ENCODE data around the gene MTHFSD.
"Not testable (repeated sequence)": the region's sequence is repeated elsewhere in the genome, so short reads cannot be mapped to it uniquely, and the experiment has no call there.

Gene MTHFSD, protein sequence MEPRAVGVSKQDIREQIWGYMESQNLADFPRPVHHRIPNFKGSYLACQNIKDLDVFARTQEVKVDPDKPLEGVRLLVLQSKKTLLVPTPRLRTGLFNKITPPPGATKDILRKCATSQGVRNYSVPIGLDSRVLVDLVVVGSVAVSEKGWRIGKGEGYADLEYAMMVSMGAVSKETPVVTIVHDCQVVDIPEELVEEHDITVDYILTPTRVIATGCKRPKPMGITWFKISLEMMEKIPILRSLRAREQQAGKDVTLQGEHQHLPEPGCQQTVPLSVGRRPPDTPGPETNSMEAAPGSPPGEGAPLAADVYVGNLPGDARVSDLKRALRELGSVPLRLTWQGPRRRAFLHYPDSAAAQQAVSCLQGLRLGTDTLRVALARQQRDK

DNA sequence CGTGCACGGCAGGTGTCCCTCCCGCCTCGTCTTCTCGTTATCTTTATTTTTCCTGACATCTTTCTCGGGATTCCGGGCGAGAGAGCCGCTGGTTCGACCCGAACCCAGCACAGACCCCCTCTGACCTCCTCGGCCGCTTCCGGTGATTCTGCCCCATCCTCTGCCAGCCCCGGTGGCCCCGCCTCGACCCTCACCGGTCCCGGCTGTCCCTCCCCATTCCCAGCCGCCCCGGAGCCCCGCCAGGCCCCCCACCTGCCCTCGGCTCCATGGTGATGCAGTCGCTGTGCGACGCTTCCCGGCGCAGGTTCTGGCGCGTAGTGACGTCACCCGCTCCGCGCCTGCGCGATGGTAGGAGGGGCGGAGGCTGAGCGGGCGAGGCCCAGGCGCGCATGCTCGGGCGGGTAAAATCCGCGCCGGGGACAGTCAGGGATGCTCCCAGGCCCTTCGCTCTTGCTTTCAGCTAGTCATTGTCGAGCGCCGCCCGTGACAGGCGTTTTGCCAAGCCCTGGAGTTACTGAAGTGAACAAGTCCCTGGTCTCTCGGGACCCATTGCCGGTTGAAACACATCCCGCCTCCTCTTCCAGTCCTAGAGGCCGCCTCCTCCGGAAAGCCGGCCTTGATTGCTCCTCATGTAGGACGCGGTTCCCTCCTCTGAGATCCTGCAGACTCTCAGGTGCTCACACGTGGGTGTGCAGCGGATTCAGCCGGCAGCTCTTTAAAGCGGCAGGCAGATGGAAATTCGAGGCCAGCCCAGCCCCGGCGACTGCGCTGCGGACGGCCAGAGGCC lies at the start of gene MTHFSD:
Gene MTHFSD, minus strand, starts transcription at position 319 of the 787 bp plus-strand sequence. Its CDS starts 51 bp downstream, at position 268.
- peak; percentile 93 to 97 for DNase-seq

DNA sequence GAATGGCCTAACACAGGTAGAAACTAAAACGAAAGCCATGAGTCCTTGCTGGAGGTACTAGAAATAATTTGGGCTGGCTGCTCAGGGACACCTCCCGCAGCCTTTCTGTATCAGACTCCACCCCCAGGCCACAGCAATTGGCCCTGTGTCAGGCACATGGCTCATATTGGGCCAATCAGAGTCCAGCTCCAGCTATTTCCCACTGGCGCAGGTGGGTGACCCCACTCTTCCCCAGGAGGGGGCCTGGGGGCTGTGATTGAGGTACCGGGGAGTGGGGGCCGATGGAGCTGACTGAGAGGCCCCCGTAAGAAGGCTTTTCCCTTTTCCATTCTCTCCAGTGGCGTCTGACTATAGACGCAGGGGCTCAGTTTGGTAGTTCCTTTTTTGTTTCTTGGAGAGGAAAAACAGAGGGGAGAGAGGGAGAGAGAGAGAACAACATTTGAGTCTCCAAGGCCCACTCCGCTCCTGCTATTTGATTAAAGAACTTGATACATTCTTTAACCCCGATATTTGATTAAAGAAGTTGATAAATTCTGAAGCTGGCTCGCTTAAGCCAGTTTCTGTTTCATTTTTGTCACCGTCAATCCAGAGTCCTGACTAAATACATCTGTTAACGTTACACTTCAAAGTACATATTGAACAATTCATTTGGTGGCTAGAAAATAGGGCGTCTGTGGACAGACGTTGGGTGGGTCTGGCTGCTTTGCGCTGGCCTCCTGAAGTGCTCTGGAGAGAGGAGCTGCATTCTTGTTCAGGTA lies 49.6 kb upstream of the MTHFSD start:
- peak; percentile 34 to 44 for DNase-seq

DNA sequence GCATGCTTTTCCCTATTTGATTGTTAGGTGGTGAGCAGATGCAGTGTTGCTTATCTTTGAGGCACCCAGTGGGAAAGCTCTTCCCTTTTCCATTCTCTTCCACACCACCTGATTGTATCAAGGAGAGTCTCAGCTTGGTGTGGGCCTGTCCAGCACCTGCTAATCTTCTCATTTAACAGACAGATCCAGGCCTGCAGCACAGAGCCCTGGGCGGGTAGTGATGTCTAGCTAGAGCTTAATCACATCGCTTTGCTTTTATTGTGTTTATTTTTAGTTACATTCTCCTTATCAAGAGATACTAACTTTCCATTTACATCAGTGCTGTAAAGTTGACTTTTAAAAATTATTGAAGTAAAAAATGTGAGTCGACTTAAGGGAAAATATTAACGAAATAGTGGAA lies 47.5 kb upstream of the MTHFSD start:
- no peak for DNase-seq

DNA sequence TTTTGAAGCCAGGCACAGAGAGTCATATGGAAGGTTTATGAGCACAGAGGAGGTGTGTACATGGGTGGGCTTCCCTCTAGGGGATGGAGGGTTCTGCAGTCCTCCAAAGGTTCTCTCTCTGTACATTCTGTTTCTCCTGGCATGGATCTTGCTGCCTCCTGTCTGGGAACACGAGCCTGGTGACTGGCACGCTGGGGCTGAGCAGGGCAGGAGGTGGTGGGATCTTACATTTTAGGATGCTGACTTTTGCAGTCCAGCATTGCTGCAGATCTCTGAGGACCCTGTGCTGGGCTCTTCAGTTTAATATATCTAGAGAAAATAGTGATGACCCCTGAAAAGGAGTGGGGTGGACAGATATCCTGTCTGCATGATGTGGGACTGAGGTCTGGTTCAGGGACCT lies 46.3 kb upstream of the MTHFSD start:
- no peak for DNase-seq

DNA sequence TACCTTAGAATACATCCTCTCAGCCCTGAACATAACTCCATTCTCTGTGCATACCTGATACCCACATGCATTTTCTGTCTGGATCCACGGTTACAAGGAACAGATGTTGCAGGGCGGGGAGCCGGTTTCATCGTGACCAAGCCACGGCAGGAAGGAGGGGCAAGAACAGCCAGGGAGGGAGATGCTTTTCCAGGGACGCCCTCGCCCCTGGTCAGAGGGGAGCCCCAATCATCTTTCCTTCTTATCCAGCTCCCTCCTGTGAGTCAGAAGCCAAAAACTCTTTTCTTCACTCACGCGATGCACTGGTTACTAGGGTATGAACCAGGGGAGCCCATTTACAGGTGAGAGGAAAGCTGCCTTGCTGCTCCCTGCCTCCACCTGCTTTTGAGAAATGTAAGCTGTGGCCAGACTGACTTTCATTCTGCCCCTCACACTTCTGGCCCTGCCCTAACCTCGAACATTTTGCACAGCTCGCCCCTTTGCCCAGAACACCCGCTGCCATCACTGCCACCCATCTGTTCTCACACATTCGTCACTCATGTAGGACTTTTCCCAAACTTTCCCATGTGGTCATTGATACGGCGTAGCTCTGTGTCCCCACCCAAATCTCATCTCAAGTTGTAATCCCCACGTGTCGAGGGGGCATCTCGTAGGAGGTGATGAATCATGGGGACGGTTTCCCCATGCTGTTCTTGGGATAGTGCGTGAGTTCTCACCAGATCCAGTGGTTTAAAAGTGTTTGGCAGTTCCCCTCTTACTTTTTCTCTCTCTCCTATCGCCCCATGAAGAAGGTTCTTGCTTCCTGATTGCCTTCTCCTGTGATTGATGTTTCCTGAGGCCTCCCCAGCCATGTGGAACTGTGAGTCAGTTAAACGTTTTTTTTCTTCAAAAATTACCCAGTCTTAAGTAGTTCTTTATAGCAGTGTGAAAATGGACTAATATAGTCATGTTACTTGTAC lies 43.9 kb upstream of the MTHFSD start:
- no peak for DNase-seq

DNA sequence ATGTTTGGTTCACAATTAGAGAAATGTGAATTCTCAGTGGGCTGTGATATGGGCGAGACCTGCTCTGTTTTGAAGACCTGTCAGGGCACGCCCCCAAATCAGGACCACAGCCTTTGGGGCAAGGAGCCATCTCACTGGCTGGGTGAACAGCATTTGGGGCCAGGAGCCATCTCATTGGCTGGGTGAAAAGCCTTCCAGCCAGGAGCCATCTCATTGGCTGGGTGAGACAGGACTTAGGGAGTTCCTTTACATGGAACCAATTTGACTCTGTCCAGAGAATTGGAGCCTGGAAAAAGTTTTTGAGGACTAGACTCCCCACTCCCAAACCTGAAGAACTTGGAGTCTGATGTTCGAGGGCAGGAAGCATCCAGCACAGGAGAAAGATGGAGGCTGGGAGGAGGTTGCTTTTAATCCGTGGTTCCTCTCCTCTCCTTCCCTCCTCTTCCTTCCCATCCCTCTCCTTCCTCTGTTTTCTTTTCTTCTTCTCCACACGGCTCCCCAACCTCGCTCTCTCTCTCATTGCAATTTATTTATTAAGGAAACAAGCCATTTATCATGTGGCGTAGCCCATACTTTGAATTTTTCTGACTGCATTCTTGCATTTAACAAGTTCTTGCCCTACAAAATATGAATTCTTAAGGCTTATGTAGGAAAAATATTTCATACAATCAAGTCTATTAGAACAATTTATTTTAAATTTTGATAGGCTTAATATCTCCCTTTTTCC lies 43.0 kb upstream of the MTHFSD start:
- no peak for DNase-seq

DNA sequence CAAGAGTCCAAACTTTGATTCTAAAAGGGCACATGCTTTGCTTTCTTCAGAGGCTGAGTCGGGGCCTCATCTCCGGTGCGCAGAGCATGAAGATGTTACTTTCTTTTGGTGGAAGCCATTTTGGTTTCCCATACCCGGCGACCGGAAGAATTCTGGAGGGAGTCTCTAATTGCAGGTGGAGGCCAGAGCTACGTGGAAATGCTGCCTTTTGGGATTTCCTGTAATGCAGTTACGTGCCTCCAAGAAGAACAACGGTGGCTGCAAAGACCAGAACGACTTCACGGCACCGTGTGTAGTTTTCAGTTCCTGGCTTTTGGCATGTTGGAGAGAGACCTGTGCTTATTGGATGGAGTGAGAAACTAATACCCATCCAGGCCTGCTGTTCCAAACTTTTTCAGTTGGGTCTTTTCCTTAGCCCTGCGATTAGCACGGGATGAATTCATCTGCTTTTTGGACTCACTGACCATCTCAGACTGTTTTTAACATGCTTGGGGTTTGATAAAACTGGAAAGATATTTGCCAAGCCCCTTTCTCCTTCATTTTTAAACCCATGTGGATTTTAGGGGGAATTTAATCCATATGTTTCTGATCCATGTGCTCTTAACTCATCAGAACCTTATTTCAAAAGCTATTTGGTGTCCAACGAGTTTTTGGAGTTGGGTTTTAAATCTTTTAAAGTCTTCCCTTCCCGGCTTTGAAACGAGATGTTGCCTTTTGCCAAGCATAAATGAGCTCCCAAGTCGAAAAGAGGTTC lies 42.3 kb upstream of the MTHFSD start:
- no peak for DNase-seq

DNA sequence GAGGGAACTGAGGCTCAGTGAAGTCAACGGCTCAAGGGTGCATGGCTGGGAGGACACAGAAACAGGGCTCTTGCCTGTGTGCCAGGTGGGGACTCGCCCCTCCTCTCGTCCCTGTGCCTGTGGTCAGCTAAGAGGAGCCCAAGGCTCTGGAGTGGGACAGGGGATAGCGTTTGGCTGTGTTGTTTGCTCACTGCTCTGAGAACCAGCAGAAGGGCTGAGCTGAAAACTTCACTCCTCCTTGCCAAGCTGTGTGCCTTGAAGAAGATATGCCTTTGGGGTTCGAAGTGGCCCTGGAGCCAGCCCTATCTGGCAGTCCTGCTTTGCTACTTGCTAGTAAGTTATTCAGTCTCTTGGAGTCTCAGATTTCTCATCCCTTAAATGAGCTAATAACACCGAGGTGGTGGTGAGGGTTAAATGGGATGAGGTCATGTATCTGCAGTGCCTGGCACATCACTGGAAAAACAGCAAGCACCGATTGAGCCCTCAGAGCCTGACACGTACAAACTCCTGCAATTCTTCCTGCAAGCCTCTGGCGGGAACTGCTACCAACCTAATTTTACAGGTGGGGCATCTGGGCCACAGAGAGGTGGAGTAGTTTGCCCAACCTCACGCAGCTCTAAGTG lies 41.1 kb upstream of the MTHFSD start:
- DNase-seq: no peak

DNA sequence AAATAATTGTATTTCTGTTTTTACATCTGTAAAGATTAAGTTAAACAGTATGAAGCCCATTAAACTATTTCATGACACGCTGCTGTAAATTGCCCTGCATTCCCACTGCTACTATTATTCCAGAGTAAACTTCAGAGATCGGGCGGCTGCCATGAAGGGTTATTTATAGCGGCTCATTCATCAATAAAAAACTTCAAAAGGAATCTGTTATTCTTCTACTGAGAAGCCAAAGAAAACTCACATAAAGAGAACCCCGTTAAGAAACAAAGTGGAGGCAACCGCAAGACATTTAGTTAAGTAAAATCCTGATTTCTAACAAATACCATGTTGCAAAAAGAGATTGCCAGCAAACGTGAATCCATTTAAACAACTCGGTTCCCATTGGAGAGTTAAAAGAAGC lies 39.7 kb upstream of the MTHFSD start:
- DNase-seq: no peak

DNA sequence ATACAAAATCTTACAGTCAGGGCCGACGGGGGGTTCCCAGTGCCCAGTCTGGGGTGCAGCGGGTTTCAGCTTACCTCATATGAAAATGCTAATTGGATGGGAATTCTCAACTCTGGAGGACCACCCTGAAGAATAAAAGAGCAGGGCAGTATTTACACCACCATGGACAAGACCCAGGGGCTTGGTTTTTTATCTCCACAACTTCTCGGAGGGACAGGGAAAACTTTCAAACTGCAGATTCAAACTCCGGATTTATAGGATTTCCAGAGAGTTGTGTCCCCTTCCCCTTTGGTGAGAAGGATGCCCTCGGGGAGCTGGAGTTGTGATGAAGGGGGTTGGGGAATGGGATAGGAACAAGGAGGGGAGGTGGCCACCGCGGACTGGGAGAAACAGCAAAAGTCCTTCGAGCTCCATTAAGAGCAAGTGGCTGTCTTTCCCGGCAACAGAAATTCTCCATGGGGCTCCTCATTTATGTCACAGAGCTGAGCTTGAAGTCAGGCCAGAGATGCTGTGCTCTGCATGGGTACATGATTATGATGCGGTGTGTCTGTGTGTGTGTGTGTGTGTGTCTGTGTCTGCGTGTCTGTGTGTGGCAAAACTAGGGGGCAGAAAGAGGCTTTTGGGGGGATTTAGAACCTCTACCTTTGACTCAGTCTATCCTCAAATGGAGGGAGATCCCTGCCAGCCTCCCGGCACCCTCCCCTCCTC lies 39.0 kb upstream of the MTHFSD start:
- no peak for DNase-seq

DNA sequence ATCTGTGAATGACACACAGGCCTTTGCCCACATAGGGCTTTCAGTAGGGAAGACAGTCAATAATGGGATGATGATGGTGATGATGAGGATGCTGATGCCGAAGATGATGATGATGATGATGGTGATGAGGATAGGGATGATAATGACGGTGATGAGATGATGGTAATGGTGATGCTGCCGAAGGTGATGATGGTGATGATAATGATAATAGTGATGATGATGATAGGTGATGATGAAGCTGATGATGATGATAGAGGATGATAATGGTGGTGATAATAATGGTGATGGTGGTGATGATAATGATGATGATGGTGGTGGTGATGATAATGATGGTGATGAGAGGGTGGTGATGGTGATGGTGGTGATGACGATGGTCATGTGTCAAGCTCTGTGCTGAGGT lies 36.2 kb upstream of the MTHFSD start:
- DNase-seq: no peak

DNA sequence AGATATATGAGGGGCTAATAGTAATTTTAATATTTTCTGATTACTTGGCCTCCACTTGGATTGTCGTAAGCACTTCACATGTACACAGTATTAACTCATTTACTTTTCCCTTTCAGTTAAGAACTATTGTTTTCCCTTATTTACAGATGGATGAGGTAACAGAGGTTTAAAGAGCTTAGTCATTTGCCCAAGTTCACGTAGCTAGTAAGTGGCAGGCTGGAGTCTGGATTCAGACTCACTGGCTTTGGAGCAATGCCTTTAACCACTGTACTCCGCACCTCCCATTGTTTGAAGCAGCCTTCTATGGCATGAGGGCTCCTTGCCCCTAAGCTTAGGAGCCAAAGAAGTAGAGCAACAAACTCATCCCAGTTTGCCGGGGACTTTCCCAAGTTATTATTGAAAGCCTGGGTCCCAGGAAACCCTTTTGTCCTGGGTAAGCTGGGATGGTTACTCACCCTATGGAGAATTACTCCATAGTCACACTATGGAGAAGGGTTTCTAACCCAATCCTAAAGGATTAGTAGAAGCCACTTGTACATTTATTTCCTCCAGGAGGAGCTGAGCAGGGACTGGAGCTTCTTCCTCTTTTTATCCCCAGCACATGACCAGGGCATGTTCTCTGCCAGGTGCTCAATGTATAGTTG lies 35.6 kb upstream of the MTHFSD start:
- DNase-seq: no peak

DNA sequence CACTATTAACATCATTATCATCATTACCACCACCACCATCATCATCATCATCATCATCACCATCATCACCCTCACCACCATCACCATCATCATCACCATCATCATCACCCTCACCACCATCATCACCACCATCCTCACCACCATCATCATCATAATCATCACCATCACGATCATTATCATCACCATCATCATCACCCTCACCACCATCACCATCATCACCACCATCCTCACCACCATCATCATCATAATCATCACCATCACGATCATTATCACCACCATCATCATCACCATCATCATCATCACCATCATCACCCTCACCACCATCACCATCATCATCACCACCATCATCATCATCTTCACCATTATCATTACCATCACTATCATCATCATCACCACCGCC lies 32.9 kb upstream of the MTHFSD start:
- DNase-seq: not testable (repeated sequence)

DNA sequence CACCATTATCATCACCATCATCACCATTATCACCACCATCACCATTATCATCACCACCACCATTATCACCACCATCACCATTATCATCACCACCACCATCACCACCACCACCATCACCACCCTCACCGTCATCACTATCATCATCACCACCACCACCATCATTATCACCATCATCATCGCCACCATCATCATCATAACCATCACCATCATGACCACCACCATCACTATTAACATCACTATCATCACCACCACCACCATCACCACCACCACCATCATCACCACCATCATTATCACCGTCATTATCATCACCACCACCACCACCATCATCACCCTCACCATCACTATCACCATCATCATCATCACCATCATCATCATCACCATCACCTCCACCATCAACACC lies 32.5 kb upstream of the MTHFSD start:
- no peak for DNase-seq

DNA sequence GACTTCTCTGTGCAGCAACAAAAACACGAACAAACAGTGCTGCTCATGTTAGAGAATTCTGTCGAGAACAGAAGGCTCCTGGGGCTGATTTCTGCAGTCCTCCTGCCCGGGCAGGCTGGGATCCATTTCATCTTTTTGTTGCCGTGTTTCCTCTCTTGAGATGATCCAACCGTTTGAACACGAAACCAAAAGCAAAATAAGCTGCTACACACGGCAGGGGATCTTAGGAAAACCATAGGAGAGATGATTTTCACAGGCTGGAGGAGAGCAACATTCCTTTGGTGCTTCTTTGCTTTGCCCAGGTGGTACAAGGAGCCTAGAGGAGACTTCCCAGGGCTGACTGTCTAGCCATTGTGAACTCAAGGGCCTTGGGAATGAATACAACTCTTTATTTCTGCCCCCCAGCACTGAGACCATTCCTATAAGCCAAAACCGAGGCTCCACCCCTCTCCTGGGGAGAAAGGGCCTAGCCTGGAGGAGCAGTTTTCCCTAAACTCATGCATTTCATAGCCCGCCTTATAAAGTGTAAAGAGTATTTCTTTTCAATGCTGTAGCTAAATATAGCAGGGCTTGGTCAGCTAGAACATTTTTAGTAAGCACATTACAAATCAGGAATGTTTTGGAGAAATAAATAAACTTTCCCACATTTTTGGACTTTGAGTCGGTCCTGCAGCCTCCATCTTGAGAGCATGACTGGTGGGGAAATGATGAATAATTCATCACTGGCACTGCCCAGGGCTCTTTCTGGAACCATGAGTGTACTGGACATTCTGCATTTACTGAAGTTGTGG lies 31.0 kb upstream of the MTHFSD start:
- DNase-seq: no peak

DNA sequence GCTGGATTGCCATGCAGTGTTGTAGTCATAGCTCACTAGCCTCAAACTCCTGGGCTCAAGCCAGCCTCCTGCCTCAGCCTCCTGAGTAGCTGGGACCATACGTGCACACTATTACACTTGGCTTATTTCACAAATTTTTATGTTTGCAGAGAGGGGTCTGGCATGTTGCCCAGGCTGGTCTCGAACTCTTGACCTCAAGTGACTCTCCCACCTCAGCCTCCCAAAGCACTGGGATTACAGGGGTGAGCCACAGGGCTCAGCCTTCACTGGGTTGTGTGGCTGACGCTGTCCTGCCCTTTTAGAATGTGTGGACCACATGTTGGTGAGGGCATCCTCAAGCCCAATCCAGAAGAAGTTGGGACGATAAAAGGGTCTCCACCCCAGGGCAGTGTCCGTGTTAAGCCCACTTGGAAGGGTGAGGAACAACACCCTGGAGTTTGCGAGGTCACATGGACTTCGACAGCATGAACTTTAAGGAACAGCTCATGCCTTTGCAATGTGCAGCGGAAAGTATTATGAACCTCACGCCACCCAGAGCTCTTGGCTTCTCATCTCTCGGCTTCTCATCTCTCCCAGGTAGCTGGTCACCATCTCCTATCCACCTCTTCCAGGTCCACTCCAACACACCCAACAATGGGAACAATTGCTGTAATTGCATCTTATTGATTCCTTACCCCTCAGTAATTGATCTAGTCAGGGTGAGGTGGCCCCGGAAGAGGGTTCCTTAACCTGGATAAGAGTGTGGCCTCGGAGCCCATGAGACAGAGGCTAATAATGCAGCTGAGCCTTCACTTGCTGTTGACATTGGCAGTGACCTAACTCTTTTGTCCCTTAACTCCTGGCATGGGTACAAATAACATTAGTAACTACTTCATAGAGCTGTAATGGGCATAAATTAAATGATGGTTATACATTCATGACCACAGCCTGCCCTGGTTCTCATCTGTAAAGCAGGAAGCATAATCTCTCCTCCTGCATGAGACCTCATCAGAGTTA lies 30.0 kb upstream of the MTHFSD start:
- DNase-seq: no peak

All from activated CD4-positive, alpha-beta T cell treated with anti-CD3 and anti-CD28 coated beads for 4 hours (primary cell).